Pancreas (tissue), 10 donors: ENCODE measurements around the gene FBXO41. TPM values are rescaled to one million over a fixed set of nuclear protein-coding genes. Genes with fewer than 3 reads are reported as not detected.
A peak's percentile ranks its signal among the peaks of the same experiment; 100 is the strongest.

Experiments used
- ATAC-seq, 4 donors: fragments of 200-7000 bp; cut with Tn5 transposase; one replicate each; pipeline versions ENCODE4 v1.8.0 to v1.9.1; 2020; ENCODE audit warnings: mild to moderate bottlenecking in 4 of 4, moderate library complexity in 4 of 4
- DNase-seq, 6 donors: peaks; one replicate each; pipeline ENCODE4 v3.0.0-alpha.2; 2020
- FAIRE-seq: peaks from 2 replicates; lab custom pipeline; 2012; peaks lifted over from hg19 to GRCh38; lab: Jason Lieb, UNC
- H3K27ac ChIP-seq, 4 donors: fragments of 200-600 bp; sonication (generic); 1 replicate in 3 of 4; 2 replicates in 1 of 4; pipeline versions ENCODE4 v1.5.0 to v1.8.0; 2020
- H3K27me3 ChIP-seq, 4 donors: fragments of 200-600 bp; one replicate each; pipeline ENCODE4 v1.8.0; 2021
- H3K36me3 ChIP-seq, 3 donors: fragments of 200-600 bp; sonication (generic) in 1 of 3; one replicate each; pipeline versions ENCODE4 v1.5.0 to v1.8.0; 2020 to 2021
- H3K4me1 ChIP-seq, 3 donors: fragments of 200-600 bp; one replicate each; pipeline ENCODE4 v1.8.0; 2021
- H3K4me3 ChIP-seq, 4 donors: fragments of 200-600 bp; sonication (generic) in 2 of 4; one replicate each; pipeline versions ENCODE4 v1.5.0 to v1.8.0; 2020 to 2021
- H3K9me3 ChIP-seq, 4 donors: fragments of 200-600 bp; one replicate each; pipeline ENCODE4 v1.8.0; 2021
- CTCF ChIP-seq, 4 donors: fragments of 200-600 bp; sonication (generic) in 3 of 4; IDR thresholded peaks; one replicate each; pipeline versions ENCODE4 v1.5.0 to v1.8.0; 2021; ENCODE audit warnings: antibody characterized with exemption in 4 of 4
- WGBS, 2 donors: extraction: QIAGEN DNeasy Blood & Tissue Kit; methylation state at CpG; one replicate each; pipeline ENCODE4 v1.1.7; 2013; 5-methylcytosine and 5-hydroxymethylcytosine counted together
- intact Hi-C, 3 donors: fragments of 100-400 bp; cut with DNase I; formaldehyde crosslinking; loops; one replicate each; pipeline versions ENCODE4 v1.11.1 to v1.14.2; 2022
- polyA plus RNA-seq, 2 donors: library from polyadenylated mRNA; stranded (reverse); fragments of 200-250 nt; gene quantifications; one replicate each; pipeline ENCODE4 v1.2.3, GENCODE V29; 2013
- total RNA-seq, 6 donors: library from RNA; stranded (reverse); fragmentation: NEBNext Ultra II Directional in 4 of 6; extraction: Animal tissue kit (Norgen Biotek cat#: 25700) in 4 of 6; gene quantifications; one replicate each; pipeline versions ENCODE4 v1.2.1 to v1.2.4, GENCODE V29; 2021 to 2023
- donor health status: healthy with polysubstance abuse.
- donor health status: DM: no; HTN: no; CAD: no; lungs with moderate emphysema.
- donor health status: DM: no; HTN: no; CAD: no.
- donor health status: control.
- donor health status: control.
- donor health status: Bipolar disorder and iron deficiency.
- donor health status: DM: yes; HTN: yes; CAD: no.
- donor health status: DM: no; HTN: no; CAD: no.
- donor health status: DM: no; HTN: no; CAD: no.
- donor health status: DM: yes; HTN: yes; CAD: no.

FBXO41 gene
- total and polyA plus RNA-seq, 8 donors = 2.2 to 6.9 (median 3.4) TPM

- Histone ChIP-seq H3K27me3 (no peaks in the 10 kb centered on the region), H3K36me3 (peaks cover 10 to 73% (median 38%) of the 10 kb centered on the region in 3 donors), H3K9me3 (no peaks in the 10 kb centered on the region), H3K27ac (no peak overlapping the region), H3K4me1 (peaks cover 0 to 5% (median 0%) of the 10 kb centered on the region in 3 donors), H3K4me3 (no peak overlapping the region)
- FAIRE-seq (no peak), ATAC-seq (no peak), DNase-seq (peak in 1 of 6 donors; percentile 47)
- no peak for TF ChIP-seq CTCF (IDR thresholded peaks at IDR 0.05)
- intact Hi-C loops = no loop called here
- WGBS, 2 donors = 77 to 79% methylated on average over 9 of the region's 9 CpGs
These were observed 34.6 kb downstream of the FBXO41 start for GRCh38 chr2:73249636-73250035.

- no peaks in the 10 kb centered on the region for H3K27me3 ChIP-seq
- no peak for TF ChIP-seq CTCF (IDR thresholded peaks at IDR 0.05)
- FAIRE-seq (no peak), ATAC-seq (no peak), DNase-seq (no peak)
- H3K27ac ChIP-seq = no peak overlapping the region
- WGBS, 2 donors = 77 to 78% methylated on average over 3 of the region's 3 CpGs
- intact Hi-C loops = no loop called here
- peaks cover 10 to 67% (median 45%) of the 10 kb centered on the region in 3 donors for H3K36me3 ChIP-seq
- peaks cover 0 to 5% (median 0%) of the 10 kb centered on the region in 3 donors for H3K4me1 ChIP-seq
- no peaks in the 10 kb centered on the region for H3K9me3 ChIP-seq
- no peak overlapping the region for H3K4me3 ChIP-seq
These were observed 37.4 kb downstream of the FBXO41 start for GRCh38 chr2:73246850-73247249.

- DNase-seq (no peak), ATAC-seq (no peak), FAIRE-seq (no peak)
- intact Hi-C loops = no loop called here
- no peaks in the 10 kb centered on the region for H3K4me1 ChIP-seq
- peaks cover 10 to 58% (median 34%) of the 10 kb centered on the region in 3 donors for H3K36me3 ChIP-seq
- no peaks in the 10 kb centered on the region for H3K27me3 ChIP-seq
- 90 to 92% methylated on average over 3 of the region's 3 CpGs for WGBS, 2 donors
- no peak overlapping the region for H3K27ac ChIP-seq
- no peak for TF ChIP-seq CTCF (IDR thresholded peaks at IDR 0.05)
- no peak overlapping the region for H3K4me3 ChIP-seq
- no peaks in the 10 kb centered on the region for H3K9me3 ChIP-seq
These were observed 39.7 kb downstream of the FBXO41 start for GRCh38 chr2:73244580-73244979.

GRCh38 chr2:73243884-73244570 lies 40.3 kb downstream of the FBXO41 start:
- Histone ChIP-seq H3K4me3 (no peak overlapping the region), H3K27me3 (no peaks in the 10 kb centered on the region), H3K36me3 (peaks cover 7 to 52% (median 33%) of the 10 kb centered on the region in 3 donors), H3K9me3 (no peaks in the 10 kb centered on the region), H3K27ac (no peak overlapping the region), H3K4me1 (no peaks in the 10 kb centered on the region)
- no peak for TF ChIP-seq CTCF (IDR thresholded peaks at IDR 0.05)
- DNase-seq (peak in 1 of 6 donors; percentile 46), ATAC-seq (peak in 2 of 4 donors; percentile 25 to 26), FAIRE-seq (no peak)
- 36 to 39% methylated on average over 5 of the region's 5 CpGs for WGBS, 2 donors
- intact Hi-C loops = no loop called here

- Histone ChIP-seq H3K9me3 (no peaks in the 10 kb centered on the region), H3K27ac (no peak overlapping the region), H3K4me1 (peaks cover 0 to 12% (median 8%) of the 10 kb centered on the region in 3 donors), H3K4me3 (no peak overlapping the region), H3K36me3 (peaks cover 0 to 13% (median 7%) of the 10 kb centered on the region in 3 donors), H3K27me3 (no peaks in the 10 kb centered on the region)
- ATAC-seq (no peak), FAIRE-seq (no peak), DNase-seq (no peak)
- WGBS, 2 donors = 44 to 53% methylated on average over 3 of the region's 3 CpGs
- intact Hi-C loops = no loop called here
- TF ChIP-seq CTCF (IDR thresholded peaks at IDR 0.05) = no peak
These were observed 44.5 kb downstream of the FBXO41 start for GRCh38 chr2:73239776-73240175.
